ENCODE measurements around the gene UBQLNL. TPM values are rescaled to one million over a fixed set of nuclear protein-coding genes. Genes with fewer than 3 reads are reported as not detected.

The UBQLNL gene
- total RNA-seq, 2 experiments from 2014 or later = 0.30 to 0.50 TPM

DNA sequence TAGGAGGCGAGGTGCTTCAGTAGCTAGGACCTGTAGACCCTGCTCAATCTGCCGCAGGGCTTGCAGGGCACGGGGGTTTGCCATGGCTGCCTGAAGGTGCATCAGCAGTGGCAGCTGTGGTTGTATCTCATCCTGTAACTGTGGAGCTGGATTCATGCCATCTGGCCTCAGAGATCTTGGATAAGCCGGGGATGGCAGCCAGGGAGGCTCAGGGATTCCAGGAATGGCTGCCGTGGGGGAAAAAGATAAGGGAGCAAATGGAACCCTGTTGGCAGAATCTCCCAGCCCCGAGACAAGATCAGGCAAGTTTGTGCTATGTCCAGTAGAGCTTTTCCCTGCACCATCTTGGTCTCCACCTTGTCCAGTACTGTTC, 8.6 kb downstream of the UBQLNL start:
- H3K9me3 ChIP-seq (ENCODE audit: control insufficient read depth in 1 of 2, insufficient read depth in 1 of 2, low read length in 2 of 2) = no peaks in the 10 kb centered on the region
- Mint-ChIP-seq H3K27me3 (no peaks in the 10 kb centered on the region), H3K36me3 (ENCODE audit: low read depth) (no peaks in the 10 kb centered on the region)

DNA sequence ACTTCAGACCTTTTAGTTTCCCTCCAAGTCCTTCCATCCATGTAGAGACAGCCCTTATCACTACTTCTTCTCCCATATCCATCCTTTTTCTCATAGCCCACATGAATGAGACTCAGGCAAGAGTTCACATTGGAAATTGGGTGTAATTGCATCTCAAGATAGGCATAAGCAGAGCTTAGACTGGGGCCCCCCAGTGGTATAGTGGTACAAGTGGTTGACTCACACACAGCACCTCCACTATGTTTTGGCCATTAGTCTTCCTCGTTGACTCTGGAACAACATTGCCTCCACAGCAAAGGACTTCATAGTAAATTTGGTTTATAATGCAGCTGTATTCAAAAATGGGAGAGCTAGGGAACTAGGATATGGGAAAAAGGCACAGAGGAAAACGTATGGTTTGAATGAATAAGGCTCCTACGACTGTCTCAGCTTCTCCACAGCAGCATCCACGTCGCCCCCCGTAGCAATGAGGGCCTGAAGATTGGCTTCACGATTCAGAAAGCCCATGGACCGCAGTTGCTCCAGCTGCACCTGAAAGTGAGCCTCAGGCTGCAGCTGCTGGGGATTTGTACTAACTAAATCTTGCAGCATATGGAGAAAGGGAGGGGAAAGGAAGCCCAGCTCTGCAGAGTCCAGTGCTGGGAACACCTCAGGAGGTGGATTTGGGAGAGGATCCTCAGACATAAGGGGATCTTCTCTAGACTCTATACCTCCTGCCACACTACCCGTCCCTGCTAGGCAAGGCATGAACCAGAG, 9.1 kb downstream of the UBQLNL start:
- Histone ChIP-seq H3K36me3 (ENCODE audit: insufficient read depth, low read length) (no peaks in the 10 kb centered on the region), H3K27ac (ENCODE audit: low read depth in 1 of 2, low read length in 2 of 2) (no peak overlapping the region), H3K27me3 (ENCODE audit: control insufficient read depth in 1 of 2, insufficient read depth in 2 of 2, low read length in 2 of 2) (peaks cover 0 to 2% of the 10 kb centered on the region in 2 experiments), H3K4me3 (ENCODE audit: low read length) (no peak overlapping the region), H3K9me3 (ENCODE audit: control insufficient read depth in 1 of 2, insufficient read depth in 1 of 2, low read length in 2 of 2) (no peaks in the 10 kb centered on the region), H3K4me1 (ENCODE audit: insufficient read depth, low read length) (no peaks in the 10 kb centered on the region)
- no peak for ATAC-seq (ENCODE audit: poor library complexity)
- no peak for DNase-seq
- Mint-ChIP-seq H3K36me3 (ENCODE audit: low read depth) (no peaks in the 10 kb centered on the region), H3K4me3 (no peak overlapping the region), H3K4me1 (ENCODE audit: low read depth) (no peaks in the 10 kb centered on the region), H3K9me3 (no peaks in the 10 kb centered on the region), H3K27ac (no peak overlapping the region), H3K27me3 (no peaks in the 10 kb centered on the region)
- intact Hi-C loops (cut with DNase I, micrococcal nuclease) = no loop called here
- POLR2A ChIA-PET = no interaction called here
- CTCF ChIA-PET = no interaction called here
- TF ChIP-seq, protein P1, sequence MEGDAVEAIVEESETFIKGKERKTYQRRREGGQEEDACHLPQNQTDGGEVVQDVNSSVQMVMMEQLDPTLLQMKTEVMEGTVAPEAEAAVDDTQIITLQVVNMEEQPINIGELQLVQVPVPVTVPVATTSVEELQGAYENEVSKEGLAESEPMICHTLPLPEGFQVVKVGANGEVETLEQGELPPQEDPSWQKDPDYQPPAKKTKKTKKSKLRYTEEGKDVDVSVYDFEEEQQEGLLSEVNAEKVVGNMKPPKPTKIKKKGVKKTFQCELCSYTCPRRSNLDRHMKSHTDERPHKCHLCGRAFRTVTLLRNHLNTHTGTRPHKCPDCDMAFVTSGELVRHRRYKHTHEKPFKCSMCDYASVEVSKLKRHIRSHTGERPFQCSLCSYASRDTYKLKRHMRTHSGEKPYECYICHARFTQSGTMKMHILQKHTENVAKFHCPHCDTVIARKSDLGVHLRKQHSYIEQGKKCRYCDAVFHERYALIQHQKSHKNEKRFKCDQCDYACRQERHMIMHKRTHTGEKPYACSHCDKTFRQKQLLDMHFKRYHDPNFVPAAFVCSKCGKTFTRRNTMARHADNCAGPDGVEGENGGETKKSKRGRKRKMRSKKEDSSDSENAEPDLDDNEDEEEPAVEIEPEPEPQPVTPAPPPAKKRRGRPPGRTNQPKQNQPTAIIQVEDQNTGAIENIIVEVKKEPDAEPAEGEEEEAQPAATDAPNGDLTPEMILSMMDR (IDR thresholded peaks at IDR 0.05) = no peak

More for the DNA sequence above, 8.6 kb downstream of the UBQLNL start:
- no peak overlapping the region for H3K4me3 Mint-ChIP-seq
- TF ChIP-seq, protein P1 (IDR thresholded peaks at IDR 0.05) = no peak
- Histone ChIP-seq H3K4me1 (ENCODE audit: insufficient read depth, low read length) (no peaks in the 10 kb centered on the region), H3K36me3 (ENCODE audit: insufficient read depth, low read length) (no peaks in the 10 kb centered on the region), H3K27me3 (ENCODE audit: control insufficient read depth in 1 of 2, insufficient read depth in 2 of 2, low read length in 2 of 2) (peaks cover 0 to 2% of the 10 kb centered on the region in 2 experiments), H3K27ac (ENCODE audit: low read depth in 1 of 2, low read length in 2 of 2) (no peak overlapping the region), H3K4me3 (ENCODE audit: low read length) (no peak overlapping the region)
- ATAC-seq (ENCODE audit: poor library complexity) (no peak), DNase-seq (no peak)
- ChIA-PET CTCF (no interaction called here), POLR2A (no interaction called here)
- no peaks in the 10 kb centered on the region for H3K9me3 Mint-ChIP-seq
- no peaks in the 10 kb centered on the region for H3K4me1 Mint-ChIP-seq (ENCODE audit: low read depth)
- intact Hi-C loops (cut with DNase I, micrococcal nuclease) = no loop called here
- H3K27ac Mint-ChIP-seq = no peak overlapping the region

DNA sequence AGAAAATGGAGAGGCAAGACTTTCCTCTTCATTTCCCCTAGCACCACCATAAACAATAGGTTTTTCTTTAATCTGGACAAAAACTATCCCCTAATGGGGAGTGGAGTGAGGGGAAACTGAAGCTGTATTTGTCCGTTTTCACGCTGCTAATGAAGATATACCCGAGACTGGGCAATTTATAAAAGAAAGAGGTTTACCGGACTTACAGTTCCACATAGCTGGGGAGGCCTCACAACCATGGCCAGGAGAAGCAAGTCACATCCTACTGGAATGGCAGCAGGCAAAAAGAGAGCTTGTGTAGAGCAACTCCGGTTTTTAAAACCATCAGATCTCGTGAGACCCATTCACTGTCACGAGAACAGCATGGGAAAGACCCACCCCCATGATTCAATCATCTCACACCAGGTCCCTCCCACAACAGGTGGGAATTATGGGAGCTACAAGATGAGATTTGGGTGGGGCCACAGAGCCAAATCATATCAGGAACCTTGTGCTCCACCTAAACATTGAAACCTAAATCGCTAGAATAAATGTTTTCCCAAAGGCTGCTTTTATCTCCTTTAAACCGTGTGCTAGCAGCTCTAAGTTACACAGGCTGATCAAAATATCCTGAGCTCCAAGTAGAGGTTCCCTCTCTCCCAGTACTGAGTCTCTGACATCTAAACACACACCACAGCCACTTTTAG, 11.0 kb downstream of the UBQLNL start:
- no peaks in the 10 kb centered on the region for H3K36me3 Mint-ChIP-seq (ENCODE audit: low read depth)
- CTCF ChIA-PET = no interaction called here
- intact Hi-C loops (cut with DNase I, micrococcal nuclease) = no loop called here
- no peak overlapping the region for H3K4me3 ChIP-seq (ENCODE audit: low read length)
- TF ChIP-seq, protein P1 (IDR thresholded peaks at IDR 0.05) = no peak
- no peaks in the 10 kb centered on the region for H3K9me3 Mint-ChIP-seq
- ATAC-seq (ENCODE audit: poor library complexity) = no peak
- no peaks in the 10 kb centered on the region for H3K36me3 ChIP-seq (ENCODE audit: insufficient read depth, low read length)
- no peak for DNase-seq
- H3K4me1 ChIP-seq (ENCODE audit: insufficient read depth, low read length) = no peaks in the 10 kb centered on the region
- no peak overlapping the region for H3K4me3 Mint-ChIP-seq
- H3K27ac Mint-ChIP-seq = no peak overlapping the region
- H3K4me1 Mint-ChIP-seq (ENCODE audit: low read depth) = no peaks in the 10 kb centered on the region
- POLR2A ChIA-PET = no interaction called here
- no peaks in the 10 kb centered on the region for H3K27me3 Mint-ChIP-seq
- H3K27me3 ChIP-seq (ENCODE audit: control insufficient read depth in 1 of 2, insufficient read depth in 2 of 2, low read length in 2 of 2) = peaks cover 0 to 2% of the 10 kb centered on the region in 2 experiments
- no peak overlapping the region for H3K27ac ChIP-seq (ENCODE audit: low read depth in 1 of 2, low read length in 2 of 2)
- no peaks in the 10 kb centered on the region for H3K9me3 ChIP-seq (ENCODE audit: control insufficient read depth in 1 of 2, insufficient read depth in 1 of 2, low read length in 2 of 2)
